Kidney (tissue), 14 donors: ENCODE measurements around the gene TSPAN32. TPM values are rescaled to one million over a fixed set of nuclear protein-coding genes. Genes with fewer than 3 reads are reported as not detected.
A peak's percentile ranks its signal among the peaks of the same experiment; 100 is the strongest.

Experiments used
- DNase-seq, 5 donors: peaks; one replicate each; pipeline ENCODE4 v3.0.0-alpha.2; 2013 to 2020
- FAIRE-seq: peaks from 2 replicates; lab custom pipeline; 2012; peaks lifted over from hg19 to GRCh38; lab: Jason Lieb, UNC
- H3K27ac ChIP-seq, 2 donors: one replicate each; pipeline ENCODE4 v1.7.0; 2013; ENCODE audit warnings: low read depth in 2 of 2, low read length in 2 of 2, inconsistent platforms in 1 of 2
- H3K27me3 ChIP-seq: one replicate; pipeline ENCODE4 v1.7.1; 2013; ENCODE audit warnings: low read length, inconsistent platforms; ENCODE audit not compliant: control insufficient read depth, insufficient read depth
- H3K36me3 ChIP-seq, 3 donors: one replicate each; pipeline versions ENCODE4 v1.7.0 to v1.7.1; 2013; ENCODE audit warnings: low read length in 3 of 3, control low read depth in 1 of 3, inconsistent platforms in 1 of 3; ENCODE audit not compliant: insufficient read depth in 3 of 3, control insufficient read depth in 2 of 3
- H3K4me1 ChIP-seq, 3 donors: one replicate each; pipeline versions ENCODE4 v1.7.0 to v1.7.1; 2013; ENCODE audit warnings: low read length in 3 of 3, inconsistent platforms in 1 of 3, low read depth in 1 of 3; ENCODE audit not compliant: control insufficient read depth in 2 of 3, insufficient read depth in 2 of 3
- H3K4me3 ChIP-seq, 3 donors: one replicate each; pipeline versions ENCODE4 v1.7.0 to v1.8.1; 2013; ENCODE audit warnings: low read length in 3 of 3, control low read depth in 1 of 3, inconsistent platforms in 1 of 3
- H3K9ac ChIP-seq, 3 donors: one replicate each; pipeline versions ENCODE4 v1.7.0 to v1.7.1; 2013; ENCODE audit warnings: low read length in 3 of 3, control low read depth in 1 of 3, inconsistent platforms in 1 of 3
- H3K9me3 ChIP-seq, 3 donors: one replicate each; pipeline versions ENCODE4 v1.7.0 to v1.7.1; 2013; ENCODE audit warnings: low read length in 3 of 3, control low read depth in 1 of 3, inconsistent platforms in 1 of 3; ENCODE audit not compliant: control insufficient read depth in 2 of 3, insufficient read depth in 1 of 3
- intact Hi-C: fragments of 100-400 bp; cut with DNase I; formaldehyde crosslinking; loops from one replicate; pipeline ENCODE4 v1.11.1; 2022
- polyA plus RNA-seq: library from polyadenylated mRNA; stranded (reverse); fragments of 350-450 nt; fragmentation: Illumina TruSeq; extraction: RNeasy Lipid Tissue Mini Kit (QIAGEN cat#74804); gene quantifications from one replicate; pipeline ENCODE4 v1.2.3, GENCODE V29; 2014; ENCODE audit warnings: low read depth, low replicate concordance; ENCODE audit not compliant: insufficient read depth
- total RNA-seq: library from RNA; stranded (reverse); fragmentation: NEBNext Ultra II Directional; extraction: Animal tissue kit (Norgen Biotek cat#: 25700); gene quantifications from one replicate; pipeline ENCODE4 v1.2.1, GENCODE V29; 2021
- TF ChIP-seq, protein P1 (sequence below): IDR thresholded peaks from 3 replicates; pipeline ENCODE4 v1.5.1; 2012; ENCODE audit warnings: mild to moderate bottlenecking, moderate library complexity, borderline replicate concordance; ENCODE audit not compliant: insufficient read depth; ENCODE audit errors: extremely low read depth
- donor health status: control.
- donor health status: control.
- donor health status: control.
- donor health status: control.
- donor health status: control.
- donor health status: DM: yes; HTN: yes; CAD: no.
- donor health status: Normal renal cell carcinoma (clear cell type).

TSPAN32 gene
- total and polyA plus RNA-seq, 2 donors from 2014 or later: 0.75 to 6.1 TPM

DNA sequence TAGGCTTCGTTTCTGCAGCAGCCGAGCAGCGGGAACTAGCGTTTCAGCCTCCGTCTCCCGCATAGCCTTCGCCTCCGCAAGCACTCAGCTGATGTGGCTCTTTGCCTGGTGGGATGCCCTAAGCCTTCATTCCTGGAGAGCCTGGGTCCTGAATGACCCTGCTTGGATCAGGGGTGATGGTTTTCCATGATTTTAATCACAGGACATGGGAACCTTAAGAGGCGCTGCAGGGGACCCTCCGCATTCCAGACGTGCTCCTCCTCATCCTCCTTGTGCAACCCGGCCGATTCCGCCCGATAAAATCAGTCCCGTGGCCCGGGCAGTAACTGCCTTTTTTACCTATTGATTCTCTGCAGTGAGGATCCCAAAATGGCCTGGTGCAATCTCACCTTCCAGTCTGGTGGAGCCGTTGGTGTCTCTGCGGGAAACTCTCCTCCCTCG is 8.3 kb upstream of the TSPAN32 start:
- no peak for FAIRE-seq
- DNase-seq: peak in 3 of 5 donors; percentile 7 to 43 (median 22)
- TF ChIP-seq, protein P1, sequence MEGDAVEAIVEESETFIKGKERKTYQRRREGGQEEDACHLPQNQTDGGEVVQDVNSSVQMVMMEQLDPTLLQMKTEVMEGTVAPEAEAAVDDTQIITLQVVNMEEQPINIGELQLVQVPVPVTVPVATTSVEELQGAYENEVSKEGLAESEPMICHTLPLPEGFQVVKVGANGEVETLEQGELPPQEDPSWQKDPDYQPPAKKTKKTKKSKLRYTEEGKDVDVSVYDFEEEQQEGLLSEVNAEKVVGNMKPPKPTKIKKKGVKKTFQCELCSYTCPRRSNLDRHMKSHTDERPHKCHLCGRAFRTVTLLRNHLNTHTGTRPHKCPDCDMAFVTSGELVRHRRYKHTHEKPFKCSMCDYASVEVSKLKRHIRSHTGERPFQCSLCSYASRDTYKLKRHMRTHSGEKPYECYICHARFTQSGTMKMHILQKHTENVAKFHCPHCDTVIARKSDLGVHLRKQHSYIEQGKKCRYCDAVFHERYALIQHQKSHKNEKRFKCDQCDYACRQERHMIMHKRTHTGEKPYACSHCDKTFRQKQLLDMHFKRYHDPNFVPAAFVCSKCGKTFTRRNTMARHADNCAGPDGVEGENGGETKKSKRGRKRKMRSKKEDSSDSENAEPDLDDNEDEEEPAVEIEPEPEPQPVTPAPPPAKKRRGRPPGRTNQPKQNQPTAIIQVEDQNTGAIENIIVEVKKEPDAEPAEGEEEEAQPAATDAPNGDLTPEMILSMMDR: no peak
- no peak overlapping the region for H3K9ac ChIP-seq
- peaks cover 0 to 3% (median 0%) of the 10 kb centered on the region in 3 donors for H3K4me1 ChIP-seq
- intact Hi-C loops: no loop called here
- no peak overlapping the region for H3K4me3 ChIP-seq
- no peaks in the 10 kb centered on the region for H3K9me3 ChIP-seq
- H3K27ac ChIP-seq: no peak overlapping the region
- H3K36me3 ChIP-seq: no peaks in the 10 kb centered on the region
- H3K27me3 ChIP-seq: no peaks in the 10 kb centered on the region

DNA sequence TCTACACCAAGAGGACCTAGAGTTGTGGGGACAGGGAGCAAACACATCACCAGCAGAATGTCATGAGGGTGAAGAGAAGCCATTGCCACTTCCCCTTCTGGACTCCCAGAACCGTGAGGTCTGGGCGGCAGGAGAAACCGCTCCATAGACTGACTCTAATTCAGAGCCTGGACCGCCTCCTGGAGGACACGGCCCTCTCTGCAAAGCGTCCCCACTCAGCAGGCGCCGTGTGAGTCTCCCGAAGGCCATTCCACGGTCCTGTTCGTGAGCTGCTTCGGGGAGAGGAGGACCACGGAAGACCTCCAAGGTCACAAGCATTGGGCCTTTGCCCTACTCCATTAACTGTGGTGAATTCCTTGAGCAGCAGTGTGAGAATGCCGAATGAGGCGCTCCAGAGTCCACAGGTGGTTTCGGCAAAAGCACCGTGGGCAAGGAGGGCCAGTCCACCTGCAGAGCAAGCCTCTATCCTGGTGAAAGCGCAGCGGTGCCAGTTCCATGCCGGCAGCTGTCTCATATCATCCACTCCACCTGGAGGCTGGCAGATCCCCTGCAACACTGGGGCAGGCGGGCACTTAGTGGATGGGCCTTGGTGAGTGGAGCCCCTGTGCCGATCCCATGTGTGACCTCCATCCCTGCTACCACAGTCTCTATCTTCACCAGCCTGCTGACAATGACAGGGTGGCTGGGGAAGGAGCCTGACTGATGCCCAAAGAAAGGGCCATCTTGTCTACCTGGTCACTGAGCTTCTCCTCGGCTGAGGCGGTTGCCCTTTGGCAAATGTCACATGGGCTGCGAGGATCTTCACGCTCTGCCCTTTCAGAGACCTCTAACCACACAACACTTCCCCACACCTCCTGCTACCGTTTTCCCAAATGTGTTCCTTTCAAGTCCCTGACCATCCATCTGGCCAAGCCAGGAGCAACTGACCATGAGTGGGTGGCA is 7.6 kb upstream of the TSPAN32 start:
- Histone ChIP-seq H3K36me3 (no peaks in the 10 kb centered on the region), H3K27me3 (no peaks in the 10 kb centered on the region), H3K9me3 (no peaks in the 10 kb centered on the region), H3K4me1 (peaks cover 0 to 3% (median 0%) of the 10 kb centered on the region in 3 donors), H3K9ac (no peak overlapping the region), H3K27ac (no peak overlapping the region), H3K4me3 (no peak overlapping the region)
- intact Hi-C loops: no loop called here
- FAIRE-seq (no peak), DNase-seq (peak in 3 of 5 donors; percentile 5 to 46 (median 18))
- TF ChIP-seq, protein P1: no peak

DNA sequence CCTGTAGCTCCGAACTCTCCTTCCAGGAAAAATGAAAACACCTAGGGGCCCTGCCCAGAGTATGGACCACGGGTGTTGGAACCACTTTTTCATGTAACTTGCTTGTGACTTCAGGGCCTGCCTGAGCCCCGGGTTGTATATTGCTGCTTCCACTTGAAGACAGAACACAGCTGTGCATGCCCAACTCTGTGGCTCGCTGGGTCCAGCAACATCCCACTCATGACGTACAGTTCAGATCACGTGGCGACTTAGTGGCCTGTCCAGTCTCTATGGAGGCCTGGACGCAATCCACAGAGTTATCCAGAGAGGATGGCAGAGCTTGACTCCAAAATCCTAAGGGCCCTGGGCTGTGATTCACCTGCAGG is 6.9 kb upstream of the TSPAN32 start:
- FAIRE-seq (no peak), DNase-seq (peak in 3 of 5 donors; percentile 5 to 73 (median 12))
- no peaks in the 10 kb centered on the region for H3K9me3 ChIP-seq
- no peak overlapping the region for H3K4me3 ChIP-seq
- peaks cover 0 to 3% (median 0%) of the 10 kb centered on the region in 3 donors for H3K4me1 ChIP-seq
- no peaks in the 10 kb centered on the region for H3K36me3 ChIP-seq
- H3K27ac ChIP-seq: no peak overlapping the region
- intact Hi-C loops: no loop called here
- TF ChIP-seq, protein P1: no peak
- no peak overlapping the region for H3K9ac ChIP-seq
- H3K27me3 ChIP-seq: no peaks in the 10 kb centered on the region
